ENCODE results near the gene KCNH6.

KCNH6 gene

DNA sequence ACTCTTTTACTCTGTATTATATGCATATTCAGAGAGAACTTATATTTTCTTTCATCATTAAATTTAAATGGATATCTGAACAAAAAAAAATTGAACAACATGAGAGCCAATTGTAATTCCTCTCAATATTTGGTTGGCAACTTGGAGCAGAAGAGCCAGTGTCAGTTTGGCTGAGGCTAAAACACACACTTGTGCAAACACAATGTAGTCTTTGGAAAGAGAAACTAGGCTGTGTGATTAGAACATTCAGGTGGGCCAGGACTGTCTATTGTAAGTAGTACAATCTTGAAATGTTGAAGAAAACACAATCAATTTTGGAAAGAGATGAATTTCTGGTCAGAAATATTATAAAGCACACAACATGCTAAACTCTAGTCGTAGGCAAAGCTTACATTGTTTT is 44.1 kb downstream of the KCNH6 start:
- ChIA-PET POLR2A (no interaction called here), CTCF (interaction anchor here (1.0 to 1.2 kb wide), 2 partner anchors 15 to 19 kb away, joined by 3 to 4 read pairs; no protein-coding TSS in a partner anchor)
- no peak for DNase-seq (ENCODE audit: extremely low spot score)
- TF ChIP-seq, protein P1, sequence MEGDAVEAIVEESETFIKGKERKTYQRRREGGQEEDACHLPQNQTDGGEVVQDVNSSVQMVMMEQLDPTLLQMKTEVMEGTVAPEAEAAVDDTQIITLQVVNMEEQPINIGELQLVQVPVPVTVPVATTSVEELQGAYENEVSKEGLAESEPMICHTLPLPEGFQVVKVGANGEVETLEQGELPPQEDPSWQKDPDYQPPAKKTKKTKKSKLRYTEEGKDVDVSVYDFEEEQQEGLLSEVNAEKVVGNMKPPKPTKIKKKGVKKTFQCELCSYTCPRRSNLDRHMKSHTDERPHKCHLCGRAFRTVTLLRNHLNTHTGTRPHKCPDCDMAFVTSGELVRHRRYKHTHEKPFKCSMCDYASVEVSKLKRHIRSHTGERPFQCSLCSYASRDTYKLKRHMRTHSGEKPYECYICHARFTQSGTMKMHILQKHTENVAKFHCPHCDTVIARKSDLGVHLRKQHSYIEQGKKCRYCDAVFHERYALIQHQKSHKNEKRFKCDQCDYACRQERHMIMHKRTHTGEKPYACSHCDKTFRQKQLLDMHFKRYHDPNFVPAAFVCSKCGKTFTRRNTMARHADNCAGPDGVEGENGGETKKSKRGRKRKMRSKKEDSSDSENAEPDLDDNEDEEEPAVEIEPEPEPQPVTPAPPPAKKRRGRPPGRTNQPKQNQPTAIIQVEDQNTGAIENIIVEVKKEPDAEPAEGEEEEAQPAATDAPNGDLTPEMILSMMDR (IDR thresholded peaks at IDR 0.05; ENCODE audit: control extremely low read depth, extremely low read depth, low read depth, missing control alignments) = no peak

DNA sequence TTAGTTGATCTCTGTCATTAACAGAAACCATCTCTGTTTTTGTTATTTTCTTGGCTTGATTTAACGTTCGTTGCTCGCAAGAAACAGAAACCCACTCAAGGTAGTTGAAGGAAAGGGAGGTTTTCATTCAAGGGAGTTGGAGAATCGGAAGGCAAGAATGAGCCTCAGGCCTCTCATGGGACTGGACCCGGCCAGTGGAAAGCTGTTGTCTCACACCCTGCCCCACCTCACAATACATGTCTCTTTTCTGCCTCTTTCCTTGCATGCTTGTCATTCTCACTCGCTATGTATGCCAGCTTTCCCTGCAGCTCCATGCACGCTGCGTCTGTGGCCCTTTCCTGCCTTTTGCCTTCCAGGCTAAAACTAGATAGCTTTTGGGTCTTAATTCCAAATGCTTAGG is 45.4 kb downstream of the KCNH6 start:
- DNase-seq (ENCODE audit: extremely low spot score) = no peak
- CTCF ChIA-PET = interaction anchor here (0.8 to 1.6 kb wide), 3 partner anchors 10 to 143 kb away, joined by 3 to 6 read pairs (median 4); no protein-coding TSS in a partner anchor
- TF ChIP-seq, protein P1 (IDR thresholded peaks at IDR 0.05; ENCODE audit: control extremely low read depth, extremely low read depth, low read depth, missing control alignments) = no peak
- POLR2A ChIA-PET = no interaction called here

DNA sequence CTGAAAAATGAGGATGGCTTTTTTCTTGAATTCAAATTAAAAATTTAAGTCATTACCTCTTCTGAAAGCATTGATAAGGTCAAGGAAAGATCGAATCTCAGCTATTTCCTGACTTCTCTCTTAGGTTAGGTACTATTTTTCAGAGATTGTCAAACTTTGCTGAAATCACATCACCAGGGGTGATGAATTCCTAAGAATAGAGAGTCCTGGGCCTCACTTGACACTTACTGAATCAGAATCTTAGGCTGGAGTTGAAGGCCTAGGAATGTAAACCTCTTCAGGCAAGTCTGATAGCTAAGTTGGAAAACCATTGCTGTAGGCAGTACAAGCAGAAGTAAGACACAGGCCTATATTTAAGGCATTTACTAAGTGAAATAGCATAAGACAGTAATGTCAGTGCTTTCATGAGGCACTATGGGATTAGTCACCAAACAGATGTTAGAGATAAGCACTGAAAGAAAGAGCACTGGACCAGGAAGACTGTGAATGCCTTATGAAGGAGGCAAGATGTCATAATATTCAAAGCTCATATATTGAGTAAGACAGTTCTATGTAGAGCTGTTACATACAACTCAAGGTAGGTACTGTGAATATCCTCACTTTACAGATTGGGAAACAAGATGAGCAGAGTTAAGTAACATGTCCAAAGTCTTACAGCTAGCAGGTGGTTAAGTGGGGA is 48.6 kb downstream of the KCNH6 start:
- ChIA-PET CTCF (interaction anchor here (1.1 kb wide), 1 partner anchor 11 kb away, joined by 3 read pairs; no protein-coding TSS in a partner anchor), POLR2A (no interaction called here)
- TF ChIP-seq, protein P1 (IDR thresholded peaks at IDR 0.05; ENCODE audit: control extremely low read depth, extremely low read depth, low read depth, missing control alignments) = no peak
- DNase-seq (ENCODE audit: extremely low spot score) = no peak

DNA sequence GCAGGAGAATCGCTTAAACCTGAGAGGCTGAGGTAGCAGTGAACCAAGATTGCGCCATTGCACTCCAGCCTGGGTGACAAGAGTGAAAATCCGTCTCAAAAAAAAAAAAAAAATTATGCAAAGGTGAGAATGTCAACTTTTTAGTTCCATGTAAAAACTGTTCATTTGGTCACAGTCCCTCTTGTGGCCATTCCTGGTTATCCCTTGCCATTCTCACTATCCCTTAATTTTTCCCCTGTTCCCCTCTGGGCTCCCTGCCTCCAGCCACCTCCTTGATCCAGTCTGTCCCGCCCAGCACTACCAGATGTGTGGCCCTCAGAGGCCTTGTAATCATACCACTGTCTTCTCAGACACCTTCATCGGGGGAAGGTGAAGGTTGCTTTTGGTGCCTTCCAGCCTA is 50.5 kb downstream of the KCNH6 start:
- DNase-seq (ENCODE audit: extremely low spot score) = no peak
- TF ChIP-seq, protein P1 (IDR thresholded peaks at IDR 0.05; ENCODE audit: control extremely low read depth, extremely low read depth, low read depth, missing control alignments) = no peak
- ChIA-PET POLR2A (no interaction called here), CTCF (interaction anchor here (1.4 kb wide), 1 partner anchor 8 kb away, joined by 3 read pairs; no protein-coding TSS in a partner anchor)

DNA sequence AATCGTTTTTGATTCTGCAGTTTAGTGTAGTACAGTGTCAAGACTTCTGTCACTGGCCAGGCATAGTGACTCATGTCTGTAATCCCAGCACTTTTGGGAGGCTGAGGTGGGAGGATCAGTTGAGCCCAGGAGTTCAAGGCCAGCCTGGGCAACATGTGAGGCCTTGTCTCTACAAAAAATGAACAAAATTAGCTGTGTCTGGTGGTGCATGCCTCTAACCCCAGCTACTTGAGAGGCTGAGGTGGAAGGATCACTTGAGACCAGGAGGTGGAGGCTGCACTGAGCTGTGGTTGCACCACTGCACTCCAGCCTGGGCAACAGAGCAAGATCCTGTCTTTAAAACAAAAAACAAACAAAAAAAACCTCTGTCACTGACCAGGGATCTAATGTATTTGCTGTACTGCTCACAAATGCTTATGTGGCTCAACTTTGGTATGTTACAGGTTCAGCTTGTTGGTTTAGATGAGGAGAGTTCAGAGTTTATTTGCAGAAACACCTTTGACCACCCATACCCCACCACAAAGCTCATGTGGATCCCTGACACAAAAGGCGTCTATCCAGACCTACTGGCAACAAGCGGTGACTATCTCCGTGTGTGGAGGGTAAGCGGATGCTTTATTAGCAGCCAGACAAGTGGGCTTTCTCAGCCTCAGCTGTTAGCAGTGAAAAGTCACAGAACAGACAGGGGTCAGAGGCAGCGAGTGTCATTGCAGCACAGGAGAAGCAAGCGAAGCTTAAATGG is 55.0 kb downstream of the KCNH6 start:
- no peak for DNase-seq (ENCODE audit: extremely low spot score)
- ChIA-PET CTCF (interaction anchor here (1.3 to 1.8 kb wide), 3 partner anchors 13 to 17 kb away, joined by 4 to 7 read pairs (median 4); no protein-coding TSS in a partner anchor), POLR2A (interaction anchor here (0.6 kb wide), 1 partner anchor 151 kb away, joined by 5 read pairs; no protein-coding TSS in a partner anchor)
- TF ChIP-seq, protein P1 (IDR thresholded peaks at IDR 0.05; ENCODE audit: control extremely low read depth, extremely low read depth, low read depth, missing control alignments) = no peak

DNA sequence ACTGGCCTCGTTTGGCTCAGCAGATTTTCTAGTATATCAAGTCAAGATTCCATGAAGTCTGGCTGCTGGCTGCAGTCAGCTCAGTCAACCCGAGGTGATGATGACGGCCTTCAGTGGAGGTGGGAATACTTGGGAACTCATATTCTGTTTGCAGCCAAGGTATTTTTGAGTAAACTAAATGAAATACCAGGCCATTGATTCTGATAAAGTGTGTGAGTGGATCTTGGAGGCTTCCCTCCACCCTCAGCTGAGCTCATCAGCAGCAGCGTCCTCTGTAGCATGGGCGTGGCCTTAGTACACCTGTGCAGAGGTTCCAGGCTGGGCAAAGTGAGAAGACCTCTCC is 55.6 kb downstream of the KCNH6 start:
- ChIA-PET CTCF (interaction anchor here (1.3 to 1.8 kb wide), 3 partner anchors 12 to 18 kb away, joined by 4 to 7 read pairs (median 4); no protein-coding TSS in a partner anchor), POLR2A (no interaction called here)
- DNase-seq (ENCODE audit: extremely low spot score) = no peak
- TF ChIP-seq, protein P1 (IDR thresholded peaks at IDR 0.05; ENCODE audit: control extremely low read depth, extremely low read depth, low read depth, missing control alignments) = no peak

Measured in GM10248 (cell line).